Measurements from ENCODE around the gene XCL2.

- TF ChIP-seq, protein P1, sequence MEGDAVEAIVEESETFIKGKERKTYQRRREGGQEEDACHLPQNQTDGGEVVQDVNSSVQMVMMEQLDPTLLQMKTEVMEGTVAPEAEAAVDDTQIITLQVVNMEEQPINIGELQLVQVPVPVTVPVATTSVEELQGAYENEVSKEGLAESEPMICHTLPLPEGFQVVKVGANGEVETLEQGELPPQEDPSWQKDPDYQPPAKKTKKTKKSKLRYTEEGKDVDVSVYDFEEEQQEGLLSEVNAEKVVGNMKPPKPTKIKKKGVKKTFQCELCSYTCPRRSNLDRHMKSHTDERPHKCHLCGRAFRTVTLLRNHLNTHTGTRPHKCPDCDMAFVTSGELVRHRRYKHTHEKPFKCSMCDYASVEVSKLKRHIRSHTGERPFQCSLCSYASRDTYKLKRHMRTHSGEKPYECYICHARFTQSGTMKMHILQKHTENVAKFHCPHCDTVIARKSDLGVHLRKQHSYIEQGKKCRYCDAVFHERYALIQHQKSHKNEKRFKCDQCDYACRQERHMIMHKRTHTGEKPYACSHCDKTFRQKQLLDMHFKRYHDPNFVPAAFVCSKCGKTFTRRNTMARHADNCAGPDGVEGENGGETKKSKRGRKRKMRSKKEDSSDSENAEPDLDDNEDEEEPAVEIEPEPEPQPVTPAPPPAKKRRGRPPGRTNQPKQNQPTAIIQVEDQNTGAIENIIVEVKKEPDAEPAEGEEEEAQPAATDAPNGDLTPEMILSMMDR (IDR thresholded peaks at IDR 0.05), result no peak
- TF ChIP-seq POLR2A (IDR thresholded peaks at IDR 0.05) (no peak), POLR2AphosphoS5 (IDR thresholded peaks at IDR 0.05) (peak in 3 of 4 donors; percentile 14 to 25 (median 17))
Observed at GRCh38 chr1:168491527-168492164, 52.2 kb downstream of the XCL2 start.

Measured in sigmoid colon (tissue), 4 donors.